ENCODE measurements around the gene CRMP1.

DNA sequence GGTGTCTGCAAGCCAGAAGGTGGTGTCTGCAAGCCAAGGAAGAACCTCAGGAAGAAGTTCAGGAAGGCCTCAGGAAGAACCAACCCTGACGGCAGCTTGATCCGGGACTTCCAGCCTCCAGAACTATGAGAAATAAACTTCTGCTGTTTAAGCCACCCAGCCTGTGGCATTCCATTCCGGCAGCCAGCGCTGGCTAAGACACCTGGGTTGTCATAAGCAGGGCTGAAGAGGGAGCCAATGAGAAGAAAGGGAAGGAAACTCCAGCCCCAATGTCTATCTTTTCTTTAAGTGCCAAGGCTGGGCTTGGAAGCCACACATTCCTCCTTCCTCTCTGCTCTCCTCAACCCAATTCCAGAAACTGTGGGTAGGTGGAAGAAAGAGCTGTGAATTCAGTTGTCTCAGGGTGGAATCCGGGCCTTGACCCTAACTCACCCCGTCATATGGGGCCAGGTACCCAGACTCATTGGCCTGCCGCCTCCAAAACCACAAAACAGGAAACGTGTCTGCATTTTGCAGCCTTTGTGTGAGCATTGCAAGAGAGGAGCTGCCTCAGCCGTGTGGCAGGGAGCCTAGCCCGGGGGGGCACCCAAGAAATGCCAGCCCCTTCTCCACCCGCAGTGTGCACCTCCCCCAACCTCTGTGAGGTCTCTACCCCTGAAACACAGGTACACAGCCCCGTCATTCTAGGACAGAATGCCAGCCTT lies 26.8 kb downstream of the CRMP1 start:
- no peak for TF ChIP-seq POLR2AphosphoS5 (IDR thresholded peaks at IDR 0.05; ENCODE audit: low read depth, low read length)
- no peak for TF ChIP-seq SIN3A (IDR thresholded peaks at IDR 0.05; ENCODE audit: borderline replicate concordance, insufficient read depth, low read length)
